Endothelial cell of umbilical vein (primary cell): Measurements from ENCODE around the gene ZDHHC14. TPM values are rescaled to one million over a fixed set of nuclear protein-coding genes. Genes with fewer than 3 reads are reported as not detected.
"Not testable (repeated sequence)": the region's sequence is repeated elsewhere in the genome, so short reads cannot be mapped to it uniquely, and the experiment has no call there.

Experiments used
- BruUV-seq: library from RNA; stranded (reverse); fragments of 400-500 nt; replicated peaks from 2 replicates; lab custom pipeline; 2021; lab: Mats Ljungman, UMichigan
- CTCF ChIA-PET: fragments of 300-600, 350-600 bp; sonication (Branson Sonifier 250); formaldehyde crosslinking; loops from one replicate; lab custom pipeline; 2021; ENCODE audit warnings: antibody characterized with exemption, inconsistent platforms; lab: Charles Lee
- POLR2A ChIA-PET: fragments of 300-600, 350-600 bp; sonication (Branson Sonifier 250); formaldehyde crosslinking; loops from one replicate; lab custom pipeline; 2021; ENCODE audit warnings: antibody characterized with exemption, inconsistent platforms; lab: Charles Lee
- DNase-seq: peaks from one replicate; pipeline ENCODE4 v3.0.0-alpha.2; 2011; ENCODE audit warnings: low read depth, low spot score
- FAIRE-seq: peaks from 2 replicates; lab custom pipeline; 2011; peaks lifted over from hg19 to GRCh38; lab: Jason Lieb, UNC
- H2AFZ ChIP-seq: 2 replicates; pipeline ENCODE4 v1.6.0; 2012; ENCODE audit warnings: low read depth, low read length, control low read depth, inconsistent platforms
- H3K27ac ChIP-seq: 2 replicates; pipeline ENCODE4 v1.5.1; 2011; ENCODE audit warnings: low read depth, mild to moderate bottlenecking, control low read depth, low read length, moderate library complexity; ENCODE audit not compliant: insufficient read depth
- H3K27me3 ChIP-seq, 2 experiments: 2 replicates each; pipeline versions ENCODE4 v1.6.0 to v1.6.1; 2011; ENCODE audit warnings: low read length in 2 of 2, mixed read lengths in 1 of 2; ENCODE audit not compliant: control insufficient read depth in 2 of 2, insufficient read depth in 2 of 2
- H3K36me3 ChIP-seq, 2 experiments: 2 replicates in 1 of 2; 3 replicates in 1 of 2; pipeline ENCODE4 v1.5.1; 2011; ENCODE audit warnings: low read length in 2 of 2, mild to moderate bottlenecking in 1 of 2, moderate library complexity in 1 of 2; ENCODE audit not compliant: control insufficient read depth in 2 of 2, insufficient read depth in 2 of 2; ENCODE audit errors: extremely low read depth in 1 of 2
- H3K4me1 ChIP-seq: 3 replicates; pipeline ENCODE4 v1.5.1; 2011; ENCODE audit warnings: mild to moderate bottlenecking, low read length; ENCODE audit not compliant: control insufficient read depth, insufficient read depth; ENCODE audit errors: extremely low read depth
- H3K4me2 ChIP-seq: 2 replicates; pipeline ENCODE4 v1.6.1; 2011; ENCODE audit warnings: low read length, control low read depth, mixed read lengths; ENCODE audit not compliant: insufficient read depth
- H3K4me3 ChIP-seq, 3 experiments: fragments of 200-600 bp in 1 of 3; sonication (generic), shearing (Covaris generic) in 1 of 3; replicated peaks in 1 of 3; 2 replicates each; pipeline ENCODE4 v1.5.1; 2011 to 2016; ENCODE audit warnings: control low read depth in 3 of 3, low read length in 3 of 3, mild to moderate bottlenecking in 2 of 3, inconsistent platforms in 1 of 3, low read depth in 1 of 3, moderate library complexity in 1 of 3; ENCODE audit not compliant: insufficient read depth in 1 of 3
- H3K79me2 ChIP-seq: 2 replicates; pipeline ENCODE4 v1.6.0; 2012; ENCODE audit warnings: low read length, inconsistent platforms; ENCODE audit not compliant: control insufficient read depth, insufficient read depth
- H3K9ac ChIP-seq: replicated peaks from 2 replicates; pipeline ENCODE3; 2011; ENCODE audit warnings: low read length, control low read depth; ENCODE audit not compliant: insufficient read depth; ENCODE audit errors: extremely low read depth
- H3K9me1 ChIP-seq: replicated peaks from 3 replicates; pipeline ENCODE4 v1.6.0; 2011; ENCODE audit warnings: mild to moderate bottlenecking, low read length; ENCODE audit not compliant: control insufficient read depth, insufficient read depth; ENCODE audit errors: extremely low read depth
- H3K9me3 ChIP-seq: replicated peaks from 2 replicates; pipeline ENCODE4 v1.5.1; 2012; ENCODE audit warnings: low read length, inconsistent platforms; ENCODE audit not compliant: control insufficient read depth, insufficient read depth
- H4K20me1 ChIP-seq: replicated peaks from 2 replicates; pipeline ENCODE3; 2011; ENCODE audit warnings: mild to moderate bottlenecking, low read length; ENCODE audit not compliant: control insufficient read depth, insufficient read depth; ENCODE audit errors: extremely low read depth
- CTCF ChIP-seq, 2 donors: IDR thresholded peaks; 1 replicate in 1 of 2; 2 replicates in 1 of 2; pipeline ENCODE4 v1.5.1; 2011; ENCODE audit warnings: low read length in 2 of 2, mild to moderate bottlenecking in 2 of 2, moderate library complexity in 2 of 2, control low read depth in 1 of 2, inconsistent platforms in 1 of 2, low read depth in 1 of 2; ENCODE audit not compliant: insufficient read depth in 1 of 2; ENCODE audit errors: extremely low read depth in 1 of 2
- EZH2 ChIP-seq: IDR thresholded peaks from 2 replicates; pipeline ENCODE4 v1.6.1; 2012; ENCODE audit warnings: borderline replicate concordance, low read depth, mild to moderate bottlenecking, moderate library complexity, low read length, inconsistent platforms; ENCODE audit not compliant: severe bottlenecking
- FOS ChIP-seq: IDR thresholded peaks from 2 replicates; pipeline ENCODE4 v1.6.1; 2011; ENCODE audit warnings: mild to moderate bottlenecking, low read length, moderate library complexity, borderline replicate concordance; ENCODE audit not compliant: insufficient read depth
- GATA2 ChIP-seq: IDR thresholded peaks from 2 replicates; pipeline ENCODE4 v1.7.0; 2011; ENCODE audit warnings: low read depth, mild to moderate bottlenecking, moderate library complexity, mixed read lengths, low read length; ENCODE audit not compliant: insufficient read length, insufficient read depth
- JUN ChIP-seq: IDR thresholded peaks from 2 replicates; pipeline ENCODE4 v1.6.1; 2011; ENCODE audit warnings: borderline replicate concordance, low read depth; ENCODE audit not compliant: insufficient read length, insufficient read depth
- MAX ChIP-seq: IDR thresholded peaks from 2 replicates; pipeline ENCODE4 v1.6.1; 2011; ENCODE audit not compliant: insufficient read depth, insufficient read length
- MYC ChIP-seq: IDR thresholded peaks from one replicate; pipeline ENCODE4 v1.6.1; 2011; ENCODE audit warnings: mild to moderate bottlenecking, low read depth, low read length
- POLR2A ChIP-seq: IDR thresholded peaks from 2 replicates; pipeline ENCODE4 v1.6.1; 2012; ENCODE audit warnings: low read depth, mild to moderate bottlenecking, control low read depth, low read length
- POLR2AphosphoS5 ChIP-seq: IDR thresholded peaks from 2 replicates; pipeline ENCODE4 v1.6.1; 2012; ENCODE audit warnings: low read depth, mild to moderate bottlenecking, control low read depth, low read length, moderate library complexity; ENCODE audit not compliant: insufficient read depth
- dilution Hi-C: fragments of 300-500 bp; cut with MboI; formaldehyde crosslinking; loops from one replicate; pipeline ENCODE4 v1.15.0; 2019; ENCODE audit warnings: low sequenced_read_pairs; ENCODE audit not compliant: extremely low pct_ligation_motif_present
- intact Hi-C: fragments of 100-400 bp; cut with micrococcal nuclease; formaldehyde crosslinking; loops from one replicate; pipeline ENCODE4 v1.10.0; 2022
- polyA plus RNA-seq, 4 experiments: library from polyadenylated mRNA; depleted of rRNA in 3 of 4; stranded (reverse) in 3 of 4; unstranded in 1 of 4; fragments of >200 nt; gene quantifications; 2 replicates each; pipeline versions ENCODE4 v1.2.1 to v1.2.3, GENCODE V29; 2011 to 2012; ENCODE audit warnings: missing spikeins in 1 of 4
- total RNA-seq: library from RNA; stranded (reverse); gene quantifications from 2 replicates; pipeline ENCODE4 v1.2.3, GENCODE V29; 2021

ZDHHC14 gene
- total and polyA plus RNA-seq, 2 donors (not counting 3 experiments of a cell fraction or from before 2014, with no cell fraction given), result 23.0 to 25.6 TPM

- Histone ChIP-seq H3K9me1 (no peaks in the 10 kb centered on the region), H3K27me3 (no peaks in the 10 kb centered on the region), H3K27ac (no peak overlapping the region), H3K9ac (no peak overlapping the region), H2AFZ (no peak overlapping the region), H3K79me2 (no peaks in the 10 kb centered on the region), H3K36me3 (no peaks in the 10 kb centered on the region), H3K9me3 (no peaks in the 10 kb centered on the region), H3K4me1 (no peaks in the 10 kb centered on the region), H3K4me3 (no peak overlapping the region), H4K20me1 (no peaks in the 10 kb centered on the region), H3K4me2 (no peak overlapping the region)
- FAIRE-seq, result no peak
- CTCF ChIA-PET, result no interaction called here
- TF ChIP-seq CTCF (IDR thresholded peaks at IDR 0.05; ENCODE audit: extremely low read depth in 1 of 2, insufficient read depth in 1 of 2, low read depth in 1 of 2, low read length in 2 of 2) (no peak), JUN (no peak), MYC (no peak), POLR2A (no peak), EZH2 (no peak), POLR2AphosphoS5 (no peak), FOS (no peak), GATA2 (no peak), MAX (no peak)
- dilution Hi-C loops, result no loop called here
- intact Hi-C loops, result no loop called here
- POLR2A ChIA-PET, result no interaction called here
- DNase-seq, result no peak
- BruUV-seq, result no TSS peak
Observed at GRCh38 chr6:157407646-157408045, 26.7 kb downstream of the ZDHHC14 start.

GRCh38 chr6:157408427-157408826, 27.4 kb downstream of the ZDHHC14 start:
- H3K9me1 ChIP-seq, H4K20me1 ChIP-seq, H3K9me3 ChIP-seq, H3K79me2 ChIP-seq, CTCF ChIA-PET, H3K36me3 ChIP-seq, POLR2A ChIA-PET, DNase-seq, H3K9ac ChIP-seq, FAIRE-seq, H2AFZ ChIP-seq, intact Hi-C loops, dilution Hi-C loops, H3K27me3 ChIP-seq, H3K4me2 ChIP-seq, H3K4me1 ChIP-seq, H3K27ac ChIP-seq, BruUV-seq, H3K4me3 ChIP-seq: not testable (repeated sequence)
